CD4-positive, alpha-beta T cell treated with Interleukin-10 for 1 hour (primary cell): ENCODE results near the gene P2RX5.
"Not testable (repeated sequence)": the region's sequence is repeated elsewhere in the genome, so short reads cannot be mapped to it uniquely, and the experiment has no call there.

Experiments
- DNase-seq: peaks from one replicate; pipeline ENCODE4 v3.0.0-alpha.2; 2020

P2RX5 gene, protein sequence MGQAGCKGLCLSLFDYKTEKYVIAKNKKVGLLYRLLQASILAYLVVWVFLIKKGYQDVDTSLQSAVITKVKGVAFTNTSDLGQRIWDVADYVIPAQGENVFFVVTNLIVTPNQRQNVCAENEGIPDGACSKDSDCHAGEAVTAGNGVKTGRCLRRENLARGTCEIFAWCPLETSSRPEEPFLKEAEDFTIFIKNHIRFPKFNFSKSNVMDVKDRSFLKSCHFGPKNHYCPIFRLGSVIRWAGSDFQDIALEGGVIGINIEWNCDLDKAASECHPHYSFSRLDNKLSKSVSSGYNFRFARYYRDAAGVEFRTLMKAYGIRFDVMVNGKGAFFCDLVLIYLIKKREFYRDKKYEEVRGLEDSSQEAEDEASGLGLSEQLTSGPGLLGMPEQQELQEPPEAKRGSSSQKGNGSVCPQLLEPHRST

DNA sequence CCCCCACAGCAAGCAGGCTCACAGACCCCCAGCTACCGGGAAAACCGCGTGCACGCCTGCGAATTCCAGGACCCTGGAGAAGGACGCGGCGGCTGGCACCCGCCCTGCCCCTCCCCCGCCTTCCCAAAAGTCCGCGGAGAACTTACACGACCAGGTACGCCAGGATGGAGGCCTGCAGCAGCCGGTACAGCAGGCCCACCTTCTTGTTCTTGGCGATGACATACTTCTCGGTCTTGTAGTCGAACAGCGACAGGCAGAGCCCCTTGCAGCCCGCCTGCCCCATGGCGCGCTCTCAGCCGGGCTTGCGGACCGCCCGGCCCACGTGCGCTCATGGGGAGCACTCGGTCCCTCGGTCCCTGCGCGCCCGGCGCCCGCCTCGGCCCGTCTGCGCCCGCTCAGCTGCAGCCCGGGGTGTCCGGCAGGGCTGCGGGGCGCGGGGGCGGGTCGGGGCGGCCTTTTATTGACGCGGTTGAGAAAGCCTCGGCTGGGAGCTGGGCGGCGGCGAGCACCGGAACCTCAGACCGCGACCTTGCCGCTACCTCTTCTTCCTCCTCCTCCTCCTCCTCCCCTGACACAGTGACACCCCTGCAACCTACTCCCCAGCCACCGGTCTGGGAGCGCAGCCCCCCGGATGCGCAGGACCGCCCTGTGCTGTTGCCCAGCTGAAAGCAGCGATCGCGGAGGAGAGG lies at the start of gene P2RX5:
Gene P2RX5, minus strand, starts transcription at position 433 of the 689 bp plus-strand sequence. Its CDS starts 150 bp downstream, at position 283.
- peak; percentile 56 for DNase-seq

DNA sequence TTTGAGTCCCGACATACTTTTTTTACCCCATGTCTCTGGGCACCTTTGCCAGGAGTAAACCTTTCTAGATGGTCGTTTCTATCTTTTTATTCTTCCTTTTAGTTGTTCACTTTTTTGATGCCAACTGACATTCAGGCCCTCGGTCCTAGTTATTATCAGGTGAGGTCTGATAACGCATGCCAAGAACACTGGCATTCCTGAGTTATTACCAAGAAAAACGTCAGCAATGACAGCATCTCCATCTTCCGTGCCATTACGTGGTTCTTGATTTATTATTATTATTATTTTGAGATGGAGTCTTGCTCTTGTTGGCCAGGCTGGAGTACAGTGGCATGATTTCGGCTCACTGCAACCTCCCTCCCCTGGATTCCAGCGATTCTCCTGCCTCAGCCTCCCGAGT lies 49.1 kb upstream of the P2RX5 start:
- DNase-seq, result no peak

DNA sequence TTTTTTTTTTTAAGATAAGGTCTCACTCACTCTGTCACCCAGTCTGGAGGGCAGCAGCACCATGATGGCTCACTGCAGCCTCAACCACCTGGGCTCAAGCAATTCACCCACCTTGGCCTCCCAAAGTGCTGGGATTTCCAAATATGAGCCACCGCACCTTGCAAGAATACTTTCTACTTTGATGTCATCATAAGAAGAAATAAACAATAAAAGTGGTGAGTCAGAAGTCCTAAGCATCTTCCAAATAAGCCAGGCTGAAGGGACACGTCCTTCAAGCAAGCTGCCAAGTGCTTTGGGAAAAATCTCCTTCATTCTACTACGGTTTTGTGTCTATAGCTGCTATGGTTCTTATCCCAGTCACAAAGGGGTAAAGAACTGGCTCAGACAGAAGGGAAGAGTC lies 48.1 kb upstream of the P2RX5 start:
- DNase-seq, result no peak

DNA sequence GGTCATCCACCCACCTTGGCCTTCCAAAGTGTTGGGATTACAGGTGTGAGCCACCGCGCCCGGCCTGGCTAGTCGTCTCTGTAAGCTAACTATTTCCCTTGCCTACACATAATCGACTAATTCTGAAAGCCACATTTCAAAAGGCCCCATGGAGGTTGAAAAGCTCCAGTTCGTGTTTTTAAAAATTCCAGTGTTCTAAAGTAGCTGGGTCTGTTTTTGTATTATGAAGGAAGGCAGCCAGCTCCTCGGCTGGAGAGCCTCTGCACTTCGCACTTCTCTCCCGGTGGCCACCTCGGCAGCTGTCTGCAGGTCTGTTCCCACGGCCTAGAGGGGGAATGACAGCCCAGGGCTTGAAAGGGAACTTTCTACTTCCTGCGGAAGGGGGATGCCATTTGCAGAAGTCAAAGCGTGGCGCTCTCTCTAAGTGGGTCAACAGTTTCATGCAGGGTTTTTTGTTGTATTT lies 44.7 kb upstream of the P2RX5 start:
- DNase-seq, result peak; percentile 67

DNA sequence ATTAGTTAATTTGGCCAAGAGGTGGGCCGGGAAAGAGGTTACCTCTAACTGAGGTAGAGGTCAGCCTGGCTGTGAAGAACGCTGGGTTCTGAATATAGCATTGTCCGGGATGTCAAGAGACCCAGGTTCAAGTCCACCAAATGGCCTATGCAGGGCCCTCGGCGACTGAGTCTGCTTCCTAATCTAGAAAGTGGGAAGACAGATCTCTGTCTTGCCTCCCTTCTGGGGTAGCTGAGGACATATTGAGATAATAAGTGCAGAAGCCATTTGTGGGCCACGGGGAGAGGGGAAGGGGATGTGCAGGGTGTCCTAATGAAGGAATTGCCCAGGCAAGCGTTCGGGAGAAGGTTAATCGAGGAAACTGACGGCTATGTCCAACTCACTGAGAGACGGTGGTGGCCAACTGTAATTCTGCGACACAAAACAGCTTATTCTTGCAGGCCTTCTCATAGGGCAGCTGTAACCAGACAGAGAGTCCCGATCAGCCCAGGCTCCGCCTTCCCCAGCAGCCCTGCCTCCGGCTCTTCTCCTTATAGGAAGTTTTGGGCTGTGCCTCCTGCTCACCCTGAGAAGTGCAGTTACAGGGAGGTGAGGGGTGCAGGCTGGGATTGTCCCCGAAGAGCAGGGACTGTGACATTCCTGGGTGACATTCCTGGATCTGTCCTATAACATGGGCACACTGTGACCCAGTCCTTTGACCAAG lies 43.6 kb upstream of the P2RX5 start:
- no peak for DNase-seq

DNA sequence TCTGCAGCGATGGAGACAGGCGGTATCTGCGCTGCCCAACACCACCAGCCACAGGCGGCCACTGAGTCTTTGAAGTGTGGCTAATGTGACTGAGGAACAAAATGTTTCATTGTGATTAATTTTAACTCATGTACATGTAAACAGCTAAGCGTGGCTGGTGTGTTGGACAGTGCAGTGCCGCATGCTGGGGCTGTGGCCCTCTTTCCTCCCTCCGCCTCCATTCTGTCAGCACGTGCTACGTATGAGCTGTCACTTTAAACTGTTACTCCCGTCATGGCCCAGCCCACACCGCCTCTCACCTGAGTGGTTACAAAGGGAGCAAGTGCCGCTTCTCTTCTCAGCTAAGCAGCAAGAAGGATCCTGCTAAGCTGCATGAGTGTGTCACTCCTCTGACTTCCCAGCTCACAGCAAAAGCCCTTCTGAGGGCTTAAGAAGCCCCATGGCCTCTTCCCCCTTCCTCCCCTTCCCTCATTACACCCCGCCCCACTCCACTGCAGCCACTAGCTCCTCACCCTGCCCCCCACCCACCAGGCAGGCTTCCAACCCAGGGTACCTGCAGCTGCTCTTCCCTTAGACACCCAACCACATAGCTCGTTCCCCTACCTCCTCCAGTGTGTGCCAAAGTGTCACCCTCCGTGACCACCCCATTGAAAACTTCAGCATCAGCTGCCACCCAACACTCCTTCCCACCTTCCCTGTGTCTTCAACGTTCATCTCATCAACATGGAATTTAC lies 42.8 kb upstream of the P2RX5 start:
- DNase-seq, result peak; percentile 60

DNA sequence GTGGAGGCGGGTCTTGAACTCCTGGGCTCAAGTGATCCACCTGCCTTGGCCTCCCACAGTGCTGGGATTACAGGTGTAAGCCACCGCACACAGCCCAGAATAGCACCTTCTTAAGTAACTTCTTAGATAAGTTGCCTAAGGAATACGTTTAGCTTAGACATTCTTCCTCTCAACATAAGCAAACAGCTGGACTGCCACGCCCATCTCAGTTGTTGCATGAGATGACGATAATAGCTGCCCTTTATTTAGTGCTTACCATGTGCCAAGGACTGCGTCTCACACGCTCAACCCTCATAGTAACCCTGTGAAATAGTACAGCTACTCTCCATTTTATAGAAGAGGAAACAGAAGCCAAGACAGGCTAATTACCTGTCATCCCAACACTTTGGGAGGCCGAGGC lies 39.6 kb upstream of the P2RX5 start:
- DNase-seq, result no peak

DNA sequence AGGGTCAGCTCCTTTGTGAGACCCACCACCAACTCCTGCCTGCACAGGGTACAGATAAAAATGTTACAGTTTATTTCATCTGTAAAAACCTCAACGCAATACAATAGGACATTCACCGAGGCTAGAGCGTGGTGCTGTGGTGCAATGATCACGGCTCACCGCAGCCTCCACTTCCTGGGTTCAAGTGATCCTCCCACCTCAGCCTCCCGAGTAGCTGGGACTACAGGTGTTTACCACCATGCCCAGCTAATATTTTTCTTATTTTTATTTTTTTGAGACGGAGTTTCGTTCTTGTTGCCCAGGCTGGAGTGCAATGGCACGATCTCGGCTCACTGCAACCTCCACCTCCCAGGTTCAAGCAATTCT lies 38.9 kb upstream of the P2RX5 start:
- not testable (repeated sequence) for DNase-seq

DNA sequence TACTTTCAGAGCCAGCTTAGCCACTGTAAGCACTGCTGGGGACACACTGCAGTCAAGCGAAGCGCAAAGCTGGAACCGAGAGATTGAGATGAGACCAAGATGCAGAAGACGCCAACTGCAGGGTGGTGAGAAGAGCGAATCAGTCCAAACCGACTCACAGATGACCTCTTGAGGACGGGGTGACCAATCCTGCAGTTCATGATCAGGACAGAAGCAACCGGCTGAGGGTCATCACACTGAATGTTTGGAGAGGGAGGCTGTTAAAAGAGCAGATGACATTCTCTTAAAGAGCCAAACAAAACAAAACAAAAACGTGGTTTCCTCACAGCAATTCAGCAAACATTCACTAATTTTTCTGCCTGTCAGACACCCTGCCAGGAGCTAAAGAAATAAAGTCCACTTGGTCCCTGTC lies 36.3 kb upstream of the P2RX5 start:
- no peak for DNase-seq

DNA sequence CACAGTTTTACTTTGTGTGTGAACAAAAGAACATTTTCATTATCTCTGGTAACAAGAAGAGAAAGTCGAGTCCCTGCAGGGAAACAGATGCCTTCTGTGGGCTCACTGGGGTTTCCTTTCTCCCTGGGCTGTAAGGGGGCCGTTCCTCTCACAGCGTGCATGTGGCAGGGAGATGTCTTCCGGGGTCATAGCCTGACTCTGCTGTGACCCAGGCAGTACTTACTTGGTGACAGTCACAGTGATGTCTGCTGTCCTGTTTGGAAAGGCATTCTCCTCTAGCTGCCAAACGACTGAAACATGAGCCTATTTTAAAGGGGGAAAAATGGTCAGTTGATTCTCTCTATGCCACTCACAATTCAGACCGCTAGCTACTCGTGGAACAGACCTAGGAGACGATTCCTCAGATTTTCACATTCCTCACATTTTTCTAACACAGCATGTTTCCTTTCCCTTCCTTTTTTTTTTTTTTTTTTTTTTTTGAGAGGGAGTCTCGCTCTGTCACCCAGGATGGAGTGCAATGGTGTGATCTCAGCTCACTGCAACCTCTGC lies 35.0 kb upstream of the P2RX5 start:
- no peak for DNase-seq

DNA sequence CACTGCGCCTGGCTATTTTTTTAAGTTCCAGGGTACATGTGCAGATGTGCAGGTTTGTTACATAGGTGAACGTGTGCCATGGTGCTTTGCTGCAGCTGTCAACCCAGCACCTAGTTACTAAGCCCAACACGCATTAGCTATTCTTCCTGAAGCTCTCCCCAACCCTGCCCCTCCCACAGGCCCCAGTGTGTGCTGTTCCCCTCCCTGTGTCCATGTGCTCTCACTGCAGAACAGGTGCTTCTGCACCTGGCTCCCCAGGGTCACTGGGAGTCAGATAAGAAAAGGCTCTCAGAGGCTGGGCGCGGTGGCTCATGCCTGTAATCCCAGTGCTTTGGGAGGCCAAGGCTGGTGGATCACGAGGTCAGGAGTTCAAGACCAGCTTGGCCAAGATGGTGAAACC lies 33.9 kb upstream of the P2RX5 start:
- DNase-seq, result no peak

DNA sequence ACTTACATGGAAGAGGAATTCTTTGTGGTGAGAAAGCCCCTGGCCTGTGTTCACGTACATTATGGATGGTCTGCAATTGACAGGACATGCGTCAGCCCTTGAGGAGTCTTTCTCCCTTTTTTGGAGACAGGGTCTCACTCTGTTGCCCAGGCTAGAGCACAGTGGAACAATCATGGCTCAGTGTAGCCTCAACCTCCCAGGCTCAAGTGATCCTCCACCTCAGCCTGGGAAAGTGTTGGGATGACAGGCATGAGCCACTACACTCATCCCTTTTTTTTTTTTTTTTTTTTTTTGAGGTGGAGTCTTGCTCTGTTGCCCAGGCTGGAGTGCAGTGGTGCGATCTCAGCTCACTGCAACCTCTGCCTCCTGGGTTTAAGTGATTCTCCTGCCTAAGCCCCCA lies 32.1 kb upstream of the P2RX5 start:
- not testable (repeated sequence) for DNase-seq

DNA sequence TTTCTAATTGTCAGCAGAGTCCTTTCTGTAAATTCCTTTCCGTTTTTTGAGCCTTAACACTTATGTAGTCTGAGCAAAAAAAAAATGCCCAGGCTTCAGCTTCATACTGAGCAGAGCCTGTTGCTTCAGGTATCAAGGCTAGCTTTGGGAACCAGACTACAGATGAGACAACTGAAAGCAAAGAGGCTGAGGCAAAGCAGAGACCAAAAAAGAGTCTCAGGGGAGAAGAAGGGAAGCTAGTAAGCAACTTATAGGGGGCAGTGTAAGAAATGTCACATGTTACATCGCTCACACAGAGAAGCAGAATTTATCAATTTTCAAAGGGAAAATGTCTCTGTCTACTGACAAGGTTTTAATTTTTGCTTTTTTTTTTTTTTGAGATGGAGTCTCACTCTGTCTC lies 31.1 kb upstream of the P2RX5 start:
- DNase-seq, result no peak

DNA sequence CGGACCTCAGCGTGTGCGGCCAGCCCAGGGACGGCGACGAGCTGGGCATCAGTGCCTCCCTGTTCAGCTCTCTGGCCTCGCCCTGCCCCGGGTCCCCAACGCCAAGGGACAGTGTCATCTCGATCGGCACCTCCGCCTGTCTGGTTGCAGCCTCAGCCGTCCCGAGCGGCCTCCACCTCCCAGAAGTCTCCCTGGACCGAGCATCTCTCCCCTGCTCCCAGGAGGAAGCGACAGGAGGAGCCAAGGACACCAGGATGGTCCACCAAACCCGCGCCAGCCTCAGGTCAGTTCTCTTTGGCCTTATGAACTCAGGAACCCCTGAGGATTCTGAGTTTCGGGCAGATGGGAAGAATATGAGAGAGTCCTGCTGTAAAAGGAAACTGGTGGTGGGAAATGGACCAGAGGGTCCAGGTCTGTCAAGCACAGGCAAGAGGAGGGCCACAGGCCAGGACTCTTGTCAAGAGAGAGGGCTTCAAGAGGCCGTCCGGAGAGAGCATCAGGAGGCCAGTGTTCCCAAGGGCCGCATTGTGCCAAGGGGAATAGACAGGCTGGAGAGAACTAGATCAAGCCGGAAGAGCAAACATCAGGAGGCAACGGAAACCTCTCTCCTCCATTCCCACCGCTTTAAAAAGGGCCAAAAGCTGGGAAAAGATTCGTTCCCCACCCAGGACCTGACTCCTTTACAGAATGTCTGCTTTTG lies 28.6 kb upstream of the P2RX5 start:
- no peak for DNase-seq

DNA sequence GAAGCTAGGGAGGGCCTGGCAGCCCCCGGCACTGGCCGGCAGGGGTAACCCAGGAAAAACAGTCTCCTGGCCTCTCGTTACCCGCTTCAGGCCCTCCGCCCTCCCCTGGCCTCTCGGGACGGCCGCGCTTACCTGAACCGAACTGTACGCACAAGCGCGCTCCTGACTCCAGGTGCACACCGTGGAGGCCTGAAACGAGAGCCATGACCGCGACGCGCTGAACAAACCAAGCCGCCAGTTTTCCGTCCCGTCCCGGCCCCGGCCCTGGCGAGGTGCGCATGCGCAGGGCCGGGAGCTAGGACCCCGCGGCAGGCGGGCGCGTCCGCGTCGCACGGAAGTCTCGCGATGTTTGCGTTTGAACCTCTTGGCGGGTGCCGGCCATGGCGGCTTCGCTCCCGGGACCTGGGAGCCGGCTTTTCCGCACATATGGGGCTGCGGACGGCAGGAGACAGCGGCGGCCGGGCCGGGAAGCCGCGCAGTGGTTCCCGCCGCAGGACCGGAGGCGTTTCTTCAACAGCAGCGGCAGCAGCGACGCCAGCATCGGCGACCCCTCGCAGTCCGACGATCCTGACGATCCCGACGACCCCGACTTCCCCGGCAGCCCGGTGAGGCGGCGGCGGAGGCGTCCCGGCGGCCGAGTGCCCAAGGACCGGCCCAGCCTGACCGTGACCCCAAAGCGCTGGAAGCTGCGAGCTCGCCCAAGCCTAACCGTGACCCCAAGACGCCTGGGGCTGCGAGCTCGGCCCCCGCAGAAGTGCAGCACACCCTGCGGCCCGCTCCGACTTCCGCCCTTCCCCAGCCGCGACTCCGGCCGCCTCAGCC lies 27.8 kb upstream of the P2RX5 start, which contains the start of gene HASPIN:
Gene HASPIN, plus strand, starts transcription at position 348 of the 822 bp plus-strand sequence. Its CDS starts 33 bp downstream, at position 381.
- DNase-seq, result peak; percentile 92

DNA sequence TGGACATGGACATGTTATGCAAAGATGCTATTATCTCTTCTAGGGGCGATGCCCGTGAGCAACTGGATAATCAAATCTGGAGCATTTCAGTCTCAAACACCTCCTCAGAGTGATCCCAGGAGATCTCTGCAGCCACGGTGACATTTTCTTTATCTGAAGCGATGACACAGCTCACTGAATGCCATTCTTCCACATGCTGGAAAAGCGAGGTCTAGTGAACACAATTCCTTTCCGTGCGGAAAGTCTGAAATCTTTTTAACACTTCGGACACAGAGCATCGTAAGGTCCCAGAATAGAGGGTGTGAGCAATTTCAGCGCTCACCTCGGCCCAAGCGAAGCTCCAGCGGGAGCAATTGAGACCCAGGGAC lies 27.2 kb upstream of the P2RX5 start:
- no peak for DNase-seq

DNA sequence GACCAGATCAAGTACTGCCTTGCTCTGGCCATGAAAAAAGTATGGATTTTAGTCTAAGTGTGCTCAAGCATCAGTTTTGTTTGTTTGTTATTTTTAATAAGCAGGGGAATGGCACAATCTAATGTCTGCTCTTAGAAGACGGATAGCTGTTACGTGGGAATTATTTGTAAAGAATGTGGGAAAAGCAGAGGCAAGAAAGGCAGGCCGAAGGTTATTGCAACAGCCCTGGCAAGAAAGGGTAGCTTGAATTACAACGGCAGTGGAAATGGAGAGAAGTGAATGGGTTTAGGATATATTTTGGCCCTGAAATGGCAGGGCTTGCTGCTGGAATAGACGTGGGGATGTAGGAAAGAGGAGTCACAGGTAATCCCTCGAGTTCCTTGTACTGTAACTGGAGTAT lies 26.8 kb upstream of the P2RX5 start:
- no peak for DNase-seq

DNA sequence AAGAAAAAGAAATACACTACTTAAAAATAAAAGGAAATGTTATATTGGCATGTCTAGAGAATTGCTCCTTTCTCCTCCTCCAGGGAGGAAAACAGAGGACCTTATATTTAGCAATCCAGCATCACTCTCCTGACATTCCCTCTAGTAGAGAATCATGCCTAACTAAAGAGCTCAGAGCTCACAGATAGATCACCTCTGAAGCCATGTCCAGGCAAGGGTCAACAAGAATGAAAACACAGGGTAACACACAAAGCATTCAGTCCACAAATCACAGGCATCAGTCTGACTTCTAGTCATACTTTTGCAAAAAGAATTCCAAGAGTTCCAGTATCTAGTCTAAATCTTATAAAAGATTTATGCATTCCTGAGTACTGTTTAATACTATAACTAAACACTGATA lies 23.3 kb upstream of the P2RX5 start:
- DNase-seq, result no peak

DNA sequence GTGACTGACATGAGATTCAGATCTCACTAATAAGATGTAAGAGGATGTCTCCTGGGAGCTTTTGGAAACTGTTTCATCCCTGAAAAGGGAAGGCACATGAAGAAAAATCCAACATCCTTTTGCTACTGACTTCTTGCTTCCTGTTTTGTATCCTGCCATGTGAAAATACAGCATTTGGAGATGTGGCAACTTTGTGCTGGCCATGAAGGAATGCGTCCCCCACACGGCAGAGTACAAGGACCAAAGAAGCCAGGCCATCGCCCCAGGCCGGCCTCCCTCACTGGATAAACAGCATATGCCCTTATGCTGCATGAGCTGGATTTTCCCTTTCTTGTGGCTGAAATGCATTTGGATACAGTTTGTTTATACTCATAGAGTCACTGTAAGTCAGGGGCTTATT lies 22.2 kb upstream of the P2RX5 start:
- no peak for DNase-seq

DNA sequence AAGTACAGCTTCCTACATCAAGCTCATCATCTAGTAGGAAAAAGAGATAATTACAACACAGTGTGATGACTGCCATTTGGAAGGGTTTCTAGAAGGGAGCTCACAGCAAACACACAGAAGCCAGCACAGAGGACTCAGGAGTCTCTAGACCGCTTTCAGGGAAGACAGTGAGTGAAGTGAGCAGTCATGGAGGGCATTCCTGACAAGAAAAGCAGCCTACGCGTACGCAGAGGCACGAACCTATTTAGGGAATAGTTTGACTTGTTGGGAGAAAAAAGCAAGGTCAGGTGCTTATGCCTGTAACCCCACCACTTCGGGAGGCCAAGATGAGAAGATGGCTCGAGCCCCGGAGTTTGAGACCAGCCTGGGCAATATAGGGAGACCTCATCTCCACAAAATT lies 19.3 kb upstream of the P2RX5 start:
- no peak for DNase-seq
